GM12892 (cell line): Measurements from ENCODE around the gene TNRC6C.

Source experiments
- POLR2A ChIP-seq: IDR thresholded peaks from 2 replicates; pipeline ENCODE4 v1.6.1; 2011; ENCODE audit warnings: low read depth, low read length, control low read depth
- POLR2AphosphoS5 ChIP-seq: IDR thresholded peaks from 2 replicates; pipeline ENCODE4 v1.6.1; 2011; ENCODE audit warnings: low read depth, low read length, control low read depth
- TAF1 ChIP-seq: IDR thresholded peaks from 2 replicates; pipeline ENCODE4 v1.6.1; 2011; ENCODE audit warnings: low read depth, mild to moderate bottlenecking, control low read depth, low read length, borderline replicate concordance

DNA sequence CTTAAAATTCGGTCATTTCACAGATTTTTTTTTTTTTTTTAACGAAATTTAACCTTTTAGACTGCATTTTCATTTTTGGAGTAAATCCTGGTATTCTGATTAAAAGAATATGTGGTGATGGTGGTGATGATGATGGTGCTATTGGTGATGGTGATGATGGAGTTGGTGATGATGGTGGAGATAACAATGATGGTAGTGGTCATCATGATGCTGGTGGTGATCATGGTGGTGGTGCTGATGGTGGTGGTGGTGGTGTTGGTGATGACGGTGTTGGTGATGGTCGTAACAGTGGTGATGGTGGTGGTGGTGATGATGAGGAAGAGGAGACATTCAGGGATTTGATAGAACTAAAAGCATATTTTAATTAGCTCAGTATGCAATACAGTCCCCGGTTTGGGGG, 84.0 kb downstream of the TNRC6C start:
- TF ChIP-seq POLR2AphosphoS5 (no peak), POLR2A (no peak), TAF1 (no peak)
